TTC549 (cell line): ENCODE data around the gene MBLAC1.
"Not testable (repeated sequence)": the region's sequence is repeated elsewhere in the genome, so short reads cannot be mapped to it uniquely, and the experiment has no call there.

Source experiments
- FAIRE-seq: peaks from 2 replicates; lab custom pipeline; 2012; peaks lifted over from hg19 to GRCh38; lab: Jason Lieb, UNC

MBLAC1 gene

DNA sequence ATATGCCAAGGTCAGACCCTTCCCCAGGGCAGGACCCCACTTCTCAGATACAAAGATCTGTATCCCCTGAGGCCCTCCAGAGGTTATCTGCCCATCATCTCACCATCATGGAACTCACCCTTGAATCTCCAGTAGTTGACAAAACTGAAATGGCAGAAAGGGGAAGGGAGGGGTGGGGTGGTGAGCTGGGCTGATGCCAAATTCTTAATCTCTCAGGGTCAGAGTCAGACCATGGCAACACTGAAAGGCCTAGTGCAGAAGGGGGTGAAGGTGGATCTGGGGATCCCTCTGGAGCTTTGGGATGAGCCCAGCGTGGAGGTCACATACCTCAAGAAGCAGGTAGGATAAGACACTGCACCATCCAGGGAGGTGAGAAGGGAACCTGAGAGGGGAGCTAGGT, 4.2 kb upstream of the MBLAC1 start:
- no peak for FAIRE-seq

DNA sequence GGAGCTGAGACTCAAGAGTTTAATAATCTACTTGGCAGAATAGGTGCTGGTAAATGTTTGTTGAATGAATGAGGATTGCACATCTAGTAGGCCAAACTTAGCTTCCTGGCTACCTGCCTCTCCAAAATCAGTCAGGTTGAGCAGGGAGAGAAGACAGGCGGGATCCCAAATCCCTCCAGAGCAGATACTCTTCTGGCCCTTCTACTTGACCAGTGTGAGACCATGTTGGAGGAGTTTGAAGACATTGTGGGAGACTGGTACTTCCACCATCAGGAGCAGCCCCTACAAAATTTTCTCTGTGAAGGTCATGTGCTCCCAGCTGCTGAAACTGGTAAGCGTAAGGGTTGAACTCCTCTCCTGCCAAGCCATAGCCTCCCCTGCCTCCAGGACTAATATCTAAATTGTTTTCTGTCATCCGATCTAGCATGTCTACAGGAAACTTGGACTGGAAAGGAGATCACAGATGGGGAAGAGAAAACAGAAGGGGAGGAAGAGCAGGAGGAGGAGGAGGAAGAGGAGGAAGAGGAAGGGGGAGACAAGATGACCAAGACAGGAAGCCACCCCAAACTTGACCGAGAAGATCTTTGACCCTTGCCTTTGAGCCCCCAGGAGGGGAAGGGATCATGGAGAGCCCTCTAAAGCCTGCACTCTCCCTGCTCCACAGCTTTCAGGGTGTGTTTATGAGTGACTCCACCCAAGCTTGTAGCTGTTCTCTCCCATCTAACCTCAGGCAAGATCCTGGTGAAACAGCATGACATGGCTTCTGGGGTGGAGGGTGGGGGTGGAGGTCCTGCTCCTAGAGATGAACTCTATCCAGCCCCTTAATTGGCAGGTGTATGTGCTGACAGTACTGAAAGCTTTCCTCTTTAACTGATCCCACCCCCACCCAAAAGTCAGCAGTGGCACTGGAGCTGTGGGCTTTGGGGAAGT, 2.2 kb upstream of the MBLAC1 start:
- no peak for FAIRE-seq

DNA sequence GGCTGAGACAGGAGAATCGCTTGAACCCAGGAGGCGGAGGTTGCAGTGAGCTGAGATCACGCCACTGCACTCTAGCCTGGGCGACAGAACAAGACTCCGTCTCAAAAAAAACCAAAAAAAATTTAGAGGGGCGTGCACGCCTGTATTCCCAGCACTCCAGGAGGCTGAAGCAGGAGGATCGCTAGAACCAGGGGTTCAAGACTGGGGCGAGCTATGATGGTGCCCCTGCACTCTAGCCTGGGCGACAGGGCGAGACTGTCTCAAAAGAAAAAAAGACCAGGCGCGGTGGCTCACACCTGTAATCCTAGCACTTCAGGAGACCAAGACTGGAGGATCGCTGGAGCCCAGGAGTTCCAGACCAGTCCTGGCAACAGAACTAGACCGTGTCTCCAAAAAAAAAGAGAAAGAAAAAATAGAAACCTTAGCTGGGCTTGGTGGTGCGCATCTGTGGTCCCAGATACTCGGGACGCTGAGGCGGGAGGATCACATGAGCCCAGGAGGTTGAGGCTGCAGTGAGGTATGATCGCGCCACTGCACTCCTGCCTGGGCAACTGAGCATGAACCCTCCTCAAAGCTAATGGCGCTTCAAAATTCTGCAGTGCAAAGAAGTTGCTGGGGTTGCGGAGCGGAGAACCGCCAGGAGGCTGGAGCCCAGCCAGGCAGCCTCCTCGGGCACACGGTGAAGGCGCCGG, 382 bp upstream of the MBLAC1 start:
- no peak for FAIRE-seq

DNA sequence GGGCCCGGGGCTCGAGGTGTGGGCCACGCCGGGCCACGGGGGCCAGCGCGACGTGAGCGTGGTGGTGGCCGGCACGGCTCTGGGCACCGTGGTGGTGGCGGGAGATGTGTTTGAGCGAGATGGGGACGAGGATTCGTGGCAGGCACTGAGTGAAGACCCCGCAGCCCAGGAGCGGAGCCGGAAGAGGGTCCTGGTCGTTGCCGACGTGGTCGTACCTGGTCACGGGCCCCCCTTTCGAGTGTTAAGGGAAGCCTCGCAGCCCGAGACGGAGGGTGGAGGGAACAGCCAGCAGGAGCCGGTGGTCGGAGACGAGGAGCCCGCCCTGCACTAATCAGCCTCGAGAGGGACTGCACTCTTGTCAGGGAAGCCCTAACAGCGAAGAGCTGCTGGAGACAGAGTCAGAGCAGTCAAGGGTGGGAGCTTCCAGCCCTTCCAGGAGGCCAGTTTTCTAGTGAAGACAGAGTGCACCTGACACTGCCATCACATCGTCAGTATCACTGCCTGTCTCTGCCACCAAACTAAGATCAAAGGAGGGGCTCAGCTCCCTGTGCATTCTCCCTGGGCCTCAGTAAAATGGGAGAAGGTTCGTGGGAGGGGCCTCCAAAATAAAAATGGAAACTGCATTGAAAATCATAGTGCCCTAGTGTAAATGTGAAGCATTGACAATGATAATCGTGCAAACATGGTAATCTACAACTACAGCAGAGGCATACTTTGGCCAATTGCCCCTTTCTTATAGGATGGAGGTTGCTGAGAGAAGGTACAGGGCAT, 1.3 kb downstream of the MBLAC1 start:
- no peak for FAIRE-seq

DNA sequence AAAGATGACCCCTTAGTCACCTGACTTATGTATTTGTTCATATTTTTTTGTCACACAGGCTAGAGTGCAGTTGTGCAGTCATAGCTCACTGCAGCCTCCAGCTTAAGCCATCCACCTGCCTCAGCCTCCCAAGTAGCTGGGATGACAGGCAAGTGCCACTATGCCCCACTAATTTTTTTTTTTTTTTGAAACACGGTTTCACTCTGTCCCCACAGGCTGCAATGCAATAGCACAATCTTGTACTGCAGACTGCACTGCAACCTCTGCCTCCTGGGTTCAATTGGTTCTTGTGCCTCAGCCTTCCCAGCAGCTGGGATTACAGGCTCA, 1.8 kb downstream of the MBLAC1 start:
- no peak for FAIRE-seq

DNA sequence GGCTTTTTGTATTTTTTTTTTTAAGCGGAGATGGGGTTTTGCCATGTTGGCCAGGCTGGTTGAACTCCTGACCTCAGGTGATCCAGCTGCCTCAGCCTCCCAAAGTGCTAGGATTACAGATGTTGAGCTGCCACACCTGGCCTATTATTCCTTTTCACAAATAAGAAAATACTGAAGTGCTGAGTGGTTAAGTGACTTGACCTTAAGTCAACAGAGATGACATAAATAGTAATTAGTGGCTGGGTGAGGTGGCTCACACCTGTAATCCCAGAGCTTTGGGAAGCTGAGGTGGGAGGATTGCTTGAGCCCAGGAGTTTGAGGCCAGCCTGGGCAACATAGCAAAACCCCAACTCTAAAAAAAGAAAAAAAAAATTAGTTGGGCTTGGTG, 3.4 kb downstream of the MBLAC1 start:
- FAIRE-seq, result not testable (repeated sequence)

DNA sequence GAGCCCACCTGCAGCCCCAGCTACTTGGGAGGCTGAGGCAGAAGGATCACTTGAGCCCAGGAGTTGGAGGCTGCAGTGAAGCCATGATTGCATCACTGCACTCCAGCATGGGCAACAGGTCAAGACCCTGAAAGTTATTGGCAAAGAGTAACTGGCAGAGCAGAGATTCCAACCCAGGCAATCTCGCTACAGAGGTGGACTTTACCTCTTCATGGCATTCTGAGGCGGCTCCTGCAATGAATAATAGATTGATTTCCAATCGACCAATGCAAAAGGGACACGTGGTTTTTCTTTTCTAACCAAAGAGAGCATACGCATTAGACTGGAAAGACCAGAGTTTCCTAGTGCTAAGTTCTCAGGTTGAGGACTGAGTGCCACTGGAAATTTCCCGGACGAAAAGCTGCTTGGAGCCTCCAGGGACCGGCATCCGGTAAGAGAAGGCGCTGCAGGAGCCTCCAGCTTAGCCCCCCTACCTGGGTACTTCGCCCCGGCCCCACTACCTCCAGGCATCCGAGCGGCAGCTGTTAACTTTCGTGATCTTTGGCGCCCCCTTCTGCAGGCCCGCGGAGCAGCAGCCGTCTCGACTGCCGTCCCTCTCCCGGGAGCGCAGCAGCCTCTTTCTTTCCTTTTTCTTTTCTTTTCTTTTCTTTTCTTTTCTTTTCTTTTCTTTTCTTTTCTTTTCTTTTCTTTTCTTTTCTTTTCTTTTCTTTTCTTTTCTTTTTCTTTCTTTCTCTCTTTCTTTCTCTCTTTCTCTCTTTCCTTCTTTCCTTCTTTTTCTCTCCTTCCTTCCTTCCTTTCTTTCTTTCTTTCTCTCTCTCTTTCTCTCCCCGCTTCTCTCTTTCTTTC, 4.1 kb downstream of the MBLAC1 start:
- FAIRE-seq, result no peak

DNA sequence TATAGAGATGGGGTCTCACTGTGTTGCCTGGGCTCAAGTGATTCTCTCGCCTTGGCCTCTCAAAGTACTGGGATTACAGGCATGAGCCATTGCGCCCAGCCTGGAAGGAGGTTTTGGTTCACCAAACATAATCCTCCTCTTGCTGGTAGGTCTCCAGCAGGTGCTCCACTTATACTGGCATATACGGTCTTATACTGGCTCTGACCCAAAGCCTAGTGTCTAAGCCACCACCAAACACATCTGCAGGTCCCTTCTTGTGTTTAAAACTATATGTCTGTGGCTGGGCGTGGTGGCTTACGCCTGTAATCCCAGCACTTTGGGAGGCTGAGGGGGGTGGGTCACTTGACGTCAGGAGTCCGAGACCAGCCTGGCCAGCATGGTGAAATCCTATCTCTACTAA, 5.4 kb downstream of the MBLAC1 start:
- no peak for FAIRE-seq

DNA sequence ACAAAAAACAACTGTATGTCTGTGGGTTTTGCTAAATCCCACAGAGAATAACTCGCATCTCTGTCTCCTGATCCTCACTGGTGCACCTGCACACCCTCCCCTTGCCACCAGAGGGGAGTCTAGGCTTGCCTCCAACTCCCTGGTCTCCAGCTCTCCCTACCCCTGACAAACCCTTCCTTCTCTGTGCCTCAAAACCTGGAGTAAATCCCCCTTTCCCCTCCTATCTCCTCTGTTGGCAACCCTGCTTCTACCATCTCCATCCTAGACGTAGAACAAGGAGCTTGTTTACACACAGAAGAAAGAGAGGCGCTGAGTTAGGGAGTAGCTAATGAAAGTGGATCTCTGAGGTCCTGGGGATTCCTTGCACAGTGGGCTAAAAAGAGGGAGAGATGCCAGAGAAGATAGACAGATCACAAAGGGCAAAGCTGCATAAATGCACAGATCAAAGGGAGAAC, 6.0 kb downstream of the MBLAC1 start:
- no peak for FAIRE-seq

DNA sequence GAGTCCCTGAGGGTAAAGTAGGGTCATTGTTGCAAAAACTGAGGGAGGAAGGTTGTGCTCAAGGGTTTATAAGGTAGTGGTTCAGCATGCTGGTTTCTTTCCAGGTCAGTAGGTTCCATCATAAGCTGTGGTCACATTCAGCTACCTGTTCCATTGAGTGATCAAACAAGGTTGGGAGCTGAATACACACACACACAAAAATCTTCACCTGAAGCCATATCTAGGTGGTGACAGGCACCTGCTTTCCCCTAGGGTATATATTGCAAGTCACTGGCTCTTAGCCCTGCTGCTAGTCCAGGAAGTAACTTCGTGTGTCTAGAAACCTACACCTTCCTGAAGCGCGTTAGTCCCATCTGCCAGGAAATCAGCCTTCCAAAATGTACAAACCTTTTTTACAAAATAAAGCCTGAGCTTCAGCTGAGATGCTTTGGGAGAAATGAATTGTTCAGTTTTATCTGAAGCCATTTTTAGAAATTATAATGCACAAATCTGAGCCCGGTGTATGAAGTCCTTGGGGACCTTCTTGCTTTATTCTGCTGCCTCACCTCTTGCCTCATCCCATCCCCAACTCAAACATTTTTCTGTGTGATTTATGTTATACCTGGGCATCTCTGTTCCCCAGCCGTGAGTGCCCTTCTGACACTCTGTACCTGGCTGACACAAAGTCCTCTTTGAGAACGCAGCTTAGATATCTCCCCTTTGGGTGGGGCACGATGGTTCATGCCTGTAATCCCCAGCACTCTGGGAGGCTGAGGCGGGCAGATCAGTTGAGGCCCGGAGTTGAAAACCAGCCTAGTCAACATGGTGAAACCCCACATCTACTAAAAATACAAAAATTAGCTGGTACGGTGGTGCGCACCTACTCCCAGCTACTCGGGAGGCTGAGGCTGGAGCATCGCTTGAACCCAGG, 11.3 kb downstream of the MBLAC1 start:
- FAIRE-seq, result no peak

DNA sequence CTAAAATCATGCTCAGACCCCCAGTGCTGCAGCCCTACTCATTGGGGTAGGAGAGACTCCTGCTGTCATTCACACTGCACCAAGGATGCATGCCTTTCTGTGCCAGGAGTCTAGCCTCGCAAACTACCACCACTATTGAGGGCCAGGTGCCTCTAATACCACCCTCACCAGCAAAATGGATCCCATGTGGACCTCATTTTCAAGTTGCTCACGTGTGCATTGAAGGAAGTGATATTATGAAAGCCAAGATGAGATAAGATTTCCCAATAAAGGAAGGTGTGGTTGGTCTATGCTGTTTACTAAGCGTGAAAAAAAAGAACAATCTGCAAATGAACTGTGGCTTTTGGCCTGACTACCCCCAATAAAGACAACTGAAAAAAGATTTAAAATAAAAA, 14.8 kb downstream of the MBLAC1 start:
- FAIRE-seq, result no peak

DNA sequence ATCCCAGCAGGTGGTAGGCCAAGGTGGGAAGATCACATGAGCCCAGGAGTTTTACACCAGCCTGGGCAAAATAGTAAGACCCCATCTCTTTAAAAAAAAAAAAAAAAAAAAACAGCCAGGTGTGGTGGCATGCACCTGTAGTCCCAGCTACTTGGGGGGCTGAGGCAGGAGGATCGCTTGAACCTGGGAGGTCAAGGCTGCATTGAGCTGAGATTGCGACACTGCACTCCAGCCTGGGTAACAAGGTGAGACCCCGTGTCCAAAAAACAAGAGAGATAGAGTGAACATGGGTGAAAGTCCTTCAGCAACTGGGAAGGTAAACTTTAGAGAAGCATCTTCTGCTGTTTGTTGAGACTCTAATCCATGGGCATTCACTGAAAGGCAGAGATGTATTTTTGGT, 15.7 kb downstream of the MBLAC1 start:
- FAIRE-seq, result no peak

DNA sequence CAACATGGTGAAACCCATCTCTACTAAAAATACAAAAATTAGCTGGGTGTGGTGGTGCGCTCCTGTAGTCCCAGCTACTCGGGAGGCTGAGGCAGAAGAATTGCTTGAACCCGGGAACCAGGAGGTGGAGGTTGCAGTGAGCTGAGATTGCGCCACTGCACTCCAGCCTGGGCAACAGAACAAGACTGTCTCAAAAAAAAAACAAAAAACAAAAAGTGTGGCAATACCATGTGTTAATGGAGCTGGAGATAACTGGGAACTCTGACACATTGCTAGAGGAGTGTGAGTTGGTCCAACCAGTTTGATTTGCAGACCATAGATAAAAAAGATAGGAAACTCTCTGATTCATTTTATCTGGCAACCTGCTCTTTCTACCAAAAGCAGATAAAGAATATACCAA, 19.6 kb downstream of the MBLAC1 start:
- not testable (repeated sequence) for FAIRE-seq

DNA sequence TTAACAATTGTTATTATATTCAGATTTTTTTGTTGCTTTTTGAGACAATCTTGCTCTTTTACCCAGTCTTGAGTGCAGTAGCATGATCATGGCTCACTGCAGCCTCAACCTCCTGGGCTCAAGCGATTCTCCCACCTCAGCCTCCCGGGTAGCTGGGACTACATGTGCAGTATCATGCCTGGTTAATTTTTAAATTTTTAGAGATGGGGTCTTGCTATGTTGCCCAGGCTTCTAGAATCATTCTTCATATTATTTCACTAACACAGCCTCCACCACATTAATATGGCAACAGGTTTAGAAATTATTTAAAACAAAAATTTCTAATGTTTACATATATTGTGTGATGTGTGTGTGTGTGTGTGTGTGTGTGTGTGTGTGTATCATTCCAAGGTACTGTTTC, 20.5 kb downstream of the MBLAC1 start:
- FAIRE-seq, result no peak

DNA sequence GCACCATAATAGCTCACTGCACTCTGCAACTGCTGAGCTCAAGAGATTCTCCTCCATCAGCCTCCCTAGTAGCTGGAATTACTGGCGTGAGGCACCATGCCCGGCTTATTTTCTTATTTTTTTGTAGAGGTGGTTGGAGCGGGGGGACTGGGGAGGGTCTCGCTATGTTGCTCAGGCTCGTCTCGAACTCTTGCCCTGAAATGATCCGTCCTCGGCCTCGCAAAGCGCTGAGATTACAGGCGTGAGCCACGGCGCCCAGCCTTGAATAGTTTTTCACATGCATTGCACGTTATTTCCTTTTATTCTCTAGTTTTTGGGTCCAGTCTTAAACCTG, 21.4 kb downstream of the MBLAC1 start:
- FAIRE-seq, result no peak

DNA sequence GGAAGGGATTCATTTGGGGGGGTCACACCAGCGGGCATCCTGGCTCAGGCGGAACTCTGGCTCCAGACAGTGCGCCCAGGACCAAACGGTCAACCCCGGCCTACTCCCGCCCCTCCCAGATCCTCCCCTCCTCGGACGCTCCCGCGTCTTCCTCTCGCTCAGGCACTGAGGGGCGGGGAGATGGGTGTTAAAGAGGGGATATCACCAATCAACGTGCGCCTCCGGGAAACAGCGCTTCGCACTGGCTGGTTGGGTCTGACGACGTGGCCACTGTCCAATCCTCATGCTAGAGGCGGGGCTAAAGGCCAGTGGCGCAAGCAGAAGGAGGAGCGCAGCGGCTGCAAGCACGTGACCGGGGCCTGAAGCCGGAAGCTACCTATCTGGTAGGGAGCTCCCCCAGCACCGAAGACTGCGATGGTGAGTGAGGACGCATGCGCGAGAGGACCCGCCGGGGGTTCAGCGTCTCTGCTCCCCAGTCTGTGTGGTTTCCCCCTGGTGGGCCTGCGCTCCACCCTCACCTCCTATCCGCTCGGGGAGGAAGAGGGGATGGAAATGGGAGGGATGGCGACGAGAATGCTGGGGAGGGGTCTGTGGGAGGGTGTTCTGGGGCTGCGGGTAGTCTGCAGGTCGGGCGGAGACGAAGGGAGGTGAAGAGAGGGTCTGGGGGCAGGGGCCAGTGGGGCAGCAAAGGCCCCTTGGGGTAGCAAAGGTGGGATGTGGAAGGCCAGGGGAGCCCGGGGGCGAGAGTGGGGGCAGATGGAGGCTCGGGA, 22.0 kb downstream of the MBLAC1 start, which contains the start of gene LAMTOR4:
Gene LAMTOR4 (plus strand): TSS at position 360 of the 770 bp plus-strand sequence. CDS start 55 bp downstream, at position 415.
- peak; percentile 94 for FAIRE-seq

DNA sequence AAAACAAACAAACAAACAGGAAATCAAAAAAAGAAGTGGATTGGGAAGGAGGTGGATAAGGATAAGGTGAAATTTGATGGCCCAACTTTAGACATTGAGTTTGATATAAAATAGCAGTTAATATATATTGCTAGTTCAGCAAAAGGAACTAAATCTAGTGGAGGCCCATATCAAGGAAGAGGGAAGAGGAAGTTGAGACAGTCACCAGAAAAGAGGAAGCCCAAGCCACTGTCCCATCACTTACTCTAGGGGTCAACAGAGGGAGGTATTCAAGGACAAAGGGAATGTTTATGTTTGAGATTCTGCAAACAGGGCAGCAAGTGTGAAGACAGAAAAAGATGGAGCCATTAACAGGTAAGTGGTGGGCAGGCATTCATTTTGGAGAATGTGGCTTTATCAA, 25.6 kb downstream of the MBLAC1 start:
- no peak for FAIRE-seq

DNA sequence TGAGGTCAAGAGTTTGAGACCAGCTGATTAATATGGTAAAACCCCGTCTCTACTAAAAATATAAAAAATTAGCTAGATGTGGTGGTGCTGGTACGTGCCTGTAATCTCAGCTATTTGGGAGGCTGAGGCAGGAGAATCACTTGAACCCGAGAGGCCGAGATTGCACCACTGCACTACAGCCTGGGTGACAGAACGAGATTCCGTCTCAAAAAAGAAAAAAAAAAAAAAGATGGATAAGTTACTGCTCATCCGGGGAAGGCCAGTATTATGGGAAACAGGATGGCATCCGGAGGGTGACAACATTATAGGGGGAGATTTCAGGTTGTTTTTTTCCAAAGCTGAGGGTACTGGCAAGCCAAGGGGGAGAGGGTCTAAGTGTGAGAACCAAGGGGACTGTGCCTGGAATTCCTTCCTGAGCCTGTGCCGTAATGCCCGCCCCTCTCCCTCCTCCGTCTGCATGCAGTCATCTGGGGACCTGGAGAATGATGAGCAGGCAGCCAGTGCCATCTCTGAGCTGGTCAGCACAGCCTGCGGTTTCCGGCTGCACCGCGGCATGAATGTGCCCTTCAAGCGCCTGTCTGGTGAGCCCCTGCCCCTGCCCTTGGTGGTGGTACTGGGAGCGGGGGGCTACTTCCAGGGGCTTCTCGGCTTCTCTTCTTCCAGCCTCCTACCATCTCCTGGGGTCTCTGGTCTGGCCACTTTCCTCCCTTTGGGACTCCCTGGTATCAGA, 26.3 kb downstream of the MBLAC1 start:
- no peak for FAIRE-seq

DNA sequence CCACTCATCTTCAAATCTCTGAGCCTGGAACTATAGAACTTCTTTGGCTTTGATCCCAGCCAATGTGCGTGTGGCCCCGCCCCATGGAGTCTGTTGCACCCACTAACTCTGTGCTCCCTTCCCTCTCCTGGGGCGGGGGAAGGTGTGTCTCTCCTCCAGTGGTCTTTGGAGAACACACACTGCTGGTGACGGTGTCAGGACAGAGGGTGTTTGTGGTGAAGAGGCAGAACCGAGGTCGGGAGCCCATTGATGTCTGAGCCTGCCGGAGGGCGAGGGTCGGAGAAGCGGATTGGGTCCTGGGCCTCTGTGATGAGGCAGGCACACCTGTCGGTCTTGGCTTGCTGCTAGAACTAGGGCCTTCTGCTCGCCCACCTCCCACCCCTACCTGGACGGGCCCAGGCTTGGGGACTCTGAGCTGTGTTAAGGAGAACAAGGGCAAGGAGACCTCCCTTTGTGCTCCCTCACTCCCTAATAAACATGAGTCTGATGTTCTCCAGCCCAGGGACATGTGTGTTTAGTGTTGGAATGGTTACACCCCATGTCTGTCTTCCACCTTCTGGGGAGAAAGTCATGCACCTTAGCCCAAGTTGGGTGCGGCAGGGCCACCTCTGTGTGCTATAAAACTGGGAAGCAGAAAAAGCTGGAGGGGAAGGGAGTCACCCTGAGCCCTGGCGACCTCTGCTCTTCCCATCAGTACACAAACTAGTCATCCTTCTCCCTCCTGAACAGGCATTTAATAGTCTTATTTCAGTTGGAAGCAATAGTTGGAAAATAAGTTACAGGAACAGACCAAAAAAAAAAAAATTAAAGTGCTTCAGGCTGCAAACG, 27.2 kb downstream of the MBLAC1 start:
- FAIRE-seq, result no peak
